IMR-90 (cell line): Measurements from ENCODE around the gene CWC27. TPM values are rescaled to one million over a fixed set of nuclear protein-coding genes. Genes with fewer than 3 reads are reported as not detected.

Experiments used
- ATAC-seq: fragments of 200-7000 bp; cut with Tn5 transposase; 2 replicates; pipeline ENCODE4 v1.9.1; 2020; ENCODE audit warnings: low read depth, mild to moderate bottlenecking, moderate library complexity
- BruUV-seq: library from RNA; stranded (reverse); fragments of 400-500 nt; replicated peaks from 2 replicates; lab custom pipeline; 2021; lab: Mats Ljungman, UMichigan
- CTCF ChIA-PET: fragments of 300-600 bp; formaldehyde crosslinking; extraction: SDS; loops from one replicate; lab custom pipeline; 2021; ENCODE audit warnings: antibody characterized with exemption; lab: Yijun Ruan, JAX
- POLR2A ChIA-PET: fragments of 300-600 bp; sonication (Branson Sonifier 250); formaldehyde crosslinking; loops from one replicate; lab custom pipeline; 2022; ENCODE audit warnings: antibody characterized with exemption; ENCODE audit not compliant: unreplicated experiment; lab: Charles Lee
- DNase-seq: peaks from one replicate; pipeline ENCODE4 v3.0.0; 2013
- H2AFZ ChIP-seq: replicated peaks from 2 replicates; pipeline ENCODE3; 2013; ENCODE audit warnings: low read length, mild to moderate bottlenecking; ENCODE audit not compliant: poor library complexity
- H2AK5ac ChIP-seq: 2 replicates; pipeline ENCODE4 v1.6.1; 2013; ENCODE audit warnings: low read depth, low read length, inconsistent platforms
- H2AK9ac ChIP-seq: replicated peaks from 2 replicates; pipeline ENCODE3; 2013; ENCODE audit warnings: mild to moderate bottlenecking, low read depth, low read length, moderate library complexity; ENCODE audit not compliant: poor library complexity
- H2BK120ac ChIP-seq: 2 replicates; pipeline ENCODE4 v1.6.1; 2013; ENCODE audit warnings: low read depth, low read length, inconsistent platforms
- H2BK15ac ChIP-seq: 3 replicates; pipeline ENCODE4 v1.6.1; 2013; ENCODE audit warnings: low read depth, low read length, inconsistent platforms
- H2BK20ac ChIP-seq: 2 replicates; pipeline ENCODE4 v1.6.1; 2013; ENCODE audit warnings: low read depth, mild to moderate bottlenecking, inconsistent platforms, low read length, moderate library complexity
- H2BK5ac ChIP-seq: 2 replicates; pipeline ENCODE4 v1.6.1; 2013; ENCODE audit warnings: mild to moderate bottlenecking, low read depth, low read length, inconsistent platforms; ENCODE audit not compliant: poor library complexity, severe bottlenecking
- H3K14ac ChIP-seq: replicated peaks from 2 replicates; pipeline ENCODE4 v1.6.1; 2013; ENCODE audit warnings: low read depth, low read length, inconsistent platforms
- H3K18ac ChIP-seq: 2 replicates; pipeline ENCODE4 v1.6.1; 2013; ENCODE audit warnings: low read depth, low read length, control low read depth
- H3K23ac ChIP-seq: 2 replicates; pipeline ENCODE4 v1.6.1; 2013; ENCODE audit warnings: low read depth, low read length, inconsistent platforms
- H3K27ac ChIP-seq: 2 replicates; pipeline ENCODE4 v1.5.1; 2013; ENCODE audit warnings: mild to moderate bottlenecking, control low read depth, low read length; ENCODE audit not compliant: insufficient read depth
- H3K27me3 ChIP-seq: 2 replicates; pipeline ENCODE4 v1.6.1; 2013; ENCODE audit warnings: low read length; ENCODE audit not compliant: control insufficient read depth, insufficient read depth
- H3K36me3 ChIP-seq: 2 replicates; pipeline ENCODE4 v1.6.1; 2013; ENCODE audit warnings: low read length, mixed read lengths; ENCODE audit not compliant: control insufficient read depth, insufficient read depth
- H3K4ac ChIP-seq: 2 replicates; pipeline ENCODE4 v1.6.1; 2013; ENCODE audit warnings: low read depth, low read length, inconsistent platforms
- H3K4me1 ChIP-seq: 2 replicates; pipeline ENCODE4 v1.6.1; 2013; ENCODE audit warnings: low read length, mixed read lengths; ENCODE audit not compliant: control insufficient read depth, insufficient read depth
- H3K4me2 ChIP-seq: 2 replicates; pipeline ENCODE4 v1.6.1; 2013; ENCODE audit warnings: low read depth, mild to moderate bottlenecking, control low read depth, low read length, moderate library complexity
- H3K4me3 ChIP-seq: 2 replicates; pipeline ENCODE4 v1.5.1; 2013; ENCODE audit warnings: low read depth, mild to moderate bottlenecking, control low read depth, low read length, moderate library complexity; ENCODE audit not compliant: insufficient read depth
- H3K56ac ChIP-seq: 2 replicates; pipeline ENCODE4 v1.6.1; 2013; ENCODE audit warnings: low read length, inconsistent platforms; ENCODE audit not compliant: insufficient read depth; ENCODE audit errors: extremely low read depth
- H3K79me1 ChIP-seq, 2 experiments: 2 replicates each; pipeline ENCODE4 v1.6.1; 2013; ENCODE audit warnings: low read length in 2 of 2, inconsistent platforms in 1 of 2, low read depth in 1 of 2
- H3K9ac ChIP-seq: 2 replicates; pipeline ENCODE4 v1.6.1; 2013; ENCODE audit warnings: low read depth, low read length, control low read depth
- H3K9me1 ChIP-seq: 2 replicates; pipeline ENCODE4 v1.6.1; 2013; ENCODE audit warnings: low read length, inconsistent platforms; ENCODE audit not compliant: insufficient read depth
- H3K9me3 ChIP-seq: 2 replicates; pipeline ENCODE4 v1.6.1; 2013; ENCODE audit warnings: low read length; ENCODE audit not compliant: control insufficient read depth, insufficient read depth
- H4K20me1 ChIP-seq: 2 replicates; pipeline ENCODE4 v1.6.1; 2013; ENCODE audit warnings: low read length, inconsistent platforms; ENCODE audit not compliant: insufficient read depth
- H4K5ac ChIP-seq: 2 replicates; pipeline ENCODE4 v1.6.1; 2013; ENCODE audit warnings: mild to moderate bottlenecking, low read depth, low read length, control low read depth
- H4K8ac ChIP-seq, 2 experiments: 2 replicates each; pipeline ENCODE4 v1.6.1; 2013; ENCODE audit warnings: low read depth in 2 of 2, low read length in 2 of 2, control low read depth in 1 of 2, inconsistent platforms in 1 of 2
- H4K91ac ChIP-seq: 2 replicates; pipeline ENCODE4 v1.6.1; 2013; ENCODE audit warnings: low read depth, low read length, inconsistent platforms; ENCODE audit not compliant: insufficient read depth
- MAZ ChIP-seq: IDR thresholded peaks from 2 replicates; pipeline ENCODE4 v1.6.1; 2012; ENCODE audit warnings: low read depth, mild to moderate bottlenecking, low read length, improper control_type of control experiment, moderate library complexity, borderline replicate concordance
- MXI1 ChIP-seq: IDR thresholded peaks from 2 replicates; pipeline ENCODE4 v1.6.1; 2012; ENCODE audit warnings: low read depth, mild to moderate bottlenecking, low read length, moderate library complexity, borderline replicate concordance
- POLR2A ChIP-seq: IDR thresholded peaks from 2 replicates; pipeline ENCODE4 v1.6.1; 2012; ENCODE audit warnings: mild to moderate bottlenecking, low read depth, low read length
- WGBS, 2 experiments: methylation state at CpG; one replicate each; pipeline versions ENCODE4 v1.1.5 to v1.1.7; 2013; ENCODE audit warnings: missing lambda C conversion rate in 2 of 2; ENCODE audit not compliant: insufficient read length in 1 of 2; ENCODE audit errors: extremely low coverage in 2 of 2; 5-methylcytosine and 5-hydroxymethylcytosine counted together
- dilution Hi-C: fragments of 300-500 bp; cut with HindIII; formaldehyde crosslinking; loops from one replicate; pipeline ENCODE4 v1.14.3; 2018; ENCODE audit warnings: low sequenced_read_pairs; ENCODE audit not compliant: unreplicated experiment
- in situ Hi-C: fragments of 300-500 bp; cut with MboI; formaldehyde crosslinking; loops from 3 replicates; pipeline ENCODE4 v1.14.3; 2019; ENCODE audit warnings: low sequenced_read_pairs, inconsistent platforms, mixed read lengths
- intact Hi-C: fragments of 100-400 bp; cut with micrococcal nuclease; formaldehyde crosslinking; loops from 2 replicates; pipeline ENCODE4 v1.10.0; 2022
- polyA plus RNA-seq, 3 experiments: library from polyadenylated mRNA; depleted of rRNA; stranded (reverse); fragments of >200 nt; gene quantifications; 2 replicates each; pipeline ENCODE4 v1.2.3, GENCODE V29; 2012; ENCODE audit warnings: low replicate concordance in 1 of 3
- total RNA-seq: library from RNA; depleted of rRNA; stranded (reverse); fragments of >200 nt; gene quantifications from 2 replicates; pipeline ENCODE4 v1.2.3, GENCODE V29; 2012
- TF ChIP-seq, protein P1 (sequence below): fragments of 150-350 bp; IDR thresholded peaks from 2 replicates; pipeline ENCODE4 v1.6.1; 2016; ENCODE audit warnings: low read depth, mild to moderate bottlenecking, low read length, moderate library complexity, borderline replicate concordance

Gene CWC27
- total and polyA plus RNA-seq, 2 of the 4 experiments (the other 2 are of a cell fraction), result 13.3 to 17.1 TPM

DNA sequence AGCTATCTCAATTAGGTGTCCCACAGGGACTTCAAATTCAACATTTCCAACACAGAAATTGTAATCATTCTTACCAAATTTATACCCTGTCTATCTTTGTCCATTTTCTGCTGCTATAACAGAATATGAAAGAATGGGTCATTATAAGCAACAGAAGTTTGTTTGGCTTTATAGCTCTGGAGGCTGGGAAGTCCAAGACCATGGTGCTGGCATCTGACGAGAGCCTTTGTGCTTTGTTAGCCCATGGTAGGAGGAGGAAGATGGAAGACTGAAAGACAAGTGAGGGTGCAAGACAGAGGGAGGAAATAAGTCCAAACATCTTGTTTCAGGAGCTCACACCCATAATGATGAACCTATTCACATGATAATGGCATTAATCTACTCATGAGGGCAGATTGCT lies 72.2 kb downstream of the CWC27 start:
- Histone ChIP-seq H3K9me3 (peaks cover 10% of the 10 kb centered on the region), H2BK120ac (no peak overlapping the region), H3K23ac (no peak overlapping the region), H4K5ac (no peak overlapping the region), H4K91ac (no peak overlapping the region), H2BK5ac (no peak overlapping the region), H3K4ac (no peak overlapping the region), H3K14ac (no peak overlapping the region), H2BK20ac (no peak overlapping the region), H2AK5ac (no peak overlapping the region), H3K27me3 (no peaks in the 10 kb centered on the region), H3K4me3 (no peak overlapping the region), H3K9me1 (no peaks in the 10 kb centered on the region; the same call in 1 of the 2 replicates), H3K79me1 (no peaks in the 10 kb centered on the region), H3K27ac (no peak overlapping the region), H3K4me1 (no peaks in the 10 kb centered on the region), H2AK9ac (no peak overlapping the region), H4K20me1 (no peaks in the 10 kb centered on the region), H3K56ac (no peak overlapping the region), H3K4me2 (no peak overlapping the region), H3K36me3 (no peaks in the 10 kb centered on the region; the same call in 1 of the 2 replicates), H2BK15ac (no peak overlapping the region), H2AFZ (no peak overlapping the region), H3K18ac (no peak overlapping the region), H3K9ac (no peak overlapping the region), H4K8ac (no peak overlapping the region)
- BruUV-seq, result no TSS peak
- no CpG with 5 or more reads among the region's 1 CpG for WGBS, 2 experiments
- ATAC-seq, result no peak
- intact Hi-C loops, result no loop called here
- ChIA-PET POLR2A (no interaction called here), CTCF (interaction anchor here (0.6 kb wide), 1 partner anchor 10 kb away, joined by 3 read pairs; no protein-coding TSS in a partner anchor)
- DNase-seq, result no peak
- TF ChIP-seq MXI1 (no peak), POLR2A (no peak), MAZ (no peak)
- TF ChIP-seq, protein P1, sequence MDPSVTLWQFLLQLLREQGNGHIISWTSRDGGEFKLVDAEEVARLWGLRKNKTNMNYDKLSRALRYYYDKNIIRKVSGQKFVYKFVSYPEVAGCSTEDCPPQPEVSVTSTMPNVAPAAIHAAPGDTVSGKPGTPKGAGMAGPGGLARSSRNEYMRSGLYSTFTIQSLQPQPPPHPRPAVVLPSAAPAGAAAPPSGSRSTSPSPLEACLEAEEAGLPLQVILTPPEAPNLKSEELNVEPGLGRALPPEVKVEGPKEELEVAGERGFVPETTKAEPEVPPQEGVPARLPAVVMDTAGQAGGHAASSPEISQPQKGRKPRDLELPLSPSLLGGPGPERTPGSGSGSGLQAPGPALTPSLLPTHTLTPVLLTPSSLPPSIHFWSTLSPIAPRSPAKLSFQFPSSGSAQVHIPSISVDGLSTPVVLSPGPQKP, result no peak
- dilution Hi-C loops, result no loop called here
- in situ Hi-C loops, result no loop called here
